ENCODE results near the gene RCAN3.
"Not testable (repeated sequence)": the region's sequence is repeated elsewhere in the genome, so short reads cannot be mapped to it uniquely, and the experiment has no call there.

RCAN3 gene

GRCh38 chr1:24486331-24487065, 16.1 kb upstream of the RCAN3 start:
- DNase-seq (ENCODE audit: low spot score) = no peak

- no peak for DNase-seq (ENCODE audit: low spot score)
Observed at GRCh38 chr1:24487455-24487854, 15.2 kb upstream of the RCAN3 start.

GRCh38 chr1:24488159-24488558, 14.5 kb upstream of the RCAN3 start:
- DNase-seq (ENCODE audit: low spot score) = not testable (repeated sequence)

- no peak for DNase-seq (ENCODE audit: low spot score)
Observed at GRCh38 chr1:24489674-24490073, 13.0 kb upstream of the RCAN3 start.

- no peak for DNase-seq (ENCODE audit: low spot score)
Observed at GRCh38 chr1:24490101-24490781, 12.4 kb upstream of the RCAN3 start.

- no peak for DNase-seq (ENCODE audit: low spot score)
Observed at GRCh38 chr1:24491577-24492360, 10.9 kb upstream of the RCAN3 start.

- not testable (repeated sequence) for DNase-seq (ENCODE audit: low spot score)
Observed at GRCh38 chr1:24492935-24493334, 9.7 kb upstream of the RCAN3 start.

- no peak for DNase-seq (ENCODE audit: low spot score)
Observed at GRCh38 chr1:24493785-24494184, 8.9 kb upstream of the RCAN3 start.

GRCh38 chr1:24498589-24498988, 4.0 kb upstream of the RCAN3 start:
- DNase-seq (ENCODE audit: low spot score) = no peak

- DNase-seq (ENCODE audit: low spot score) = no peak
Observed at GRCh38 chr1:24500448-24501048, 2.1 kb upstream of the RCAN3 start.

GRCh38 chr1:24501371-24502064, 1.1 kb upstream of the RCAN3 start:
- no peak for DNase-seq (ENCODE audit: low spot score)

- DNase-seq (ENCODE audit: low spot score) = peak; percentile 37
Observed at GRCh38 chr1:24502065-24502708, 449 bp upstream of the RCAN3 start.

GRCh38 chr1:24503059-24503751, 569 bp downstream of the RCAN3 start:
- DNase-seq (ENCODE audit: low spot score) = no peak

GRCh38 chr1:24503870-24504523, 1.4 kb downstream of the RCAN3 start:
- no peak for DNase-seq (ENCODE audit: low spot score)

- no peak for DNase-seq (ENCODE audit: low spot score)
Observed at GRCh38 chr1:24504560-24504959, 1.9 kb downstream of the RCAN3 start.

- no peak for DNase-seq (ENCODE audit: low spot score)
Observed at GRCh38 chr1:24505816-24506215, 3.2 kb downstream of the RCAN3 start.

GRCh38 chr1:24506691-24507381, 4.2 kb downstream of the RCAN3 start:
- DNase-seq (ENCODE audit: low spot score) = no peak

- DNase-seq (ENCODE audit: low spot score) = no peak
Observed at GRCh38 chr1:24507405-24507804, 4.8 kb downstream of the RCAN3 start.

- no peak for DNase-seq (ENCODE audit: low spot score)
Observed at GRCh38 chr1:24508911-24509310, 6.3 kb downstream of the RCAN3 start.

GRCh38 chr1:24513706-24514105, 11.1 kb downstream of the RCAN3 start:
- no peak for DNase-seq (ENCODE audit: low spot score)

Data from kidney capillary endothelial cell (primary cell).